Right atrium auricular region (tissue), 2 donors: ENCODE data around the gene TRNP1. TPM values are rescaled to one million over a fixed set of nuclear protein-coding genes. Genes with fewer than 3 reads are reported as not detected.

Experiments used
- DNase-seq: peaks from one replicate; pipeline ENCODE4 v3.0.0-alpha.2; 2019; ENCODE audit warnings: low spot score
- H3K27ac ChIP-seq, 2 donors: fragments of 200-600 bp; sonication (generic); 1 replicate in 1 of 2; 2 replicates in 1 of 2; pipeline ENCODE4 v1.5.1; 2016 to 2019
- H3K27me3 ChIP-seq, 2 donors: fragments of 200-600 bp; sonication (generic); one replicate each; pipeline versions ENCODE4 v1.5.1 to v1.6.0; 2017 to 2019
- H3K36me3 ChIP-seq: fragments of 200-600 bp; sonication (generic); one replicate; pipeline ENCODE4 v1.5.1; 2016
- H3K4me1 ChIP-seq, 2 donors: fragments of 200-600 bp; sonication (generic); one replicate each; pipeline versions ENCODE4 v1.5.1 to v1.6.0; 2017 to 2019
- H3K4me3 ChIP-seq, 2 donors: fragments of 200-600 bp; sonication (generic); 1 replicate in 1 of 2; 2 replicates in 1 of 2; pipeline ENCODE4 v1.5.1; 2017 to 2019; ENCODE audit warnings: mild to moderate bottlenecking in 1 of 2, moderate library complexity in 1 of 2
- H3K9me3 ChIP-seq, 2 donors: fragments of 200-600 bp; sonication (generic); one replicate each; pipeline ENCODE4 v1.5.1; 2019
- total RNA-seq, 2 donors: library from RNA; depleted of rRNA; stranded (reverse); fragments of >200 nt; gene quantifications; one replicate each; pipeline ENCODE4 v1.1.0, GENCODE V29; 2016
- TF ChIP-seq, protein P1 (sequence below), 2 donors: fragments of 200-600 bp; sonication (generic); IDR thresholded peaks; one replicate each; pipeline ENCODE4 v1.5.1; 2019; ENCODE audit warnings: antibody characterized with exemption in 2 of 2

The TRNP1 gene
- total RNA-seq, 2 donors from 2014 or later = 72.5 to 151 TPM

GRCh38 chr1:27029517-27029916 is 36.0 kb downstream of the TRNP1 start:
- Histone ChIP-seq H3K9me3 (no peaks in the 10 kb centered on the region), H3K4me3 (no peak overlapping the region), H3K27me3 (no peaks in the 10 kb centered on the region), H3K27ac (no peak overlapping the region), H3K36me3 (no peaks in the 10 kb centered on the region), H3K4me1 (peaks cover 0 to 13% of the 10 kb centered on the region in 2 donors)
- TF ChIP-seq, protein P1, sequence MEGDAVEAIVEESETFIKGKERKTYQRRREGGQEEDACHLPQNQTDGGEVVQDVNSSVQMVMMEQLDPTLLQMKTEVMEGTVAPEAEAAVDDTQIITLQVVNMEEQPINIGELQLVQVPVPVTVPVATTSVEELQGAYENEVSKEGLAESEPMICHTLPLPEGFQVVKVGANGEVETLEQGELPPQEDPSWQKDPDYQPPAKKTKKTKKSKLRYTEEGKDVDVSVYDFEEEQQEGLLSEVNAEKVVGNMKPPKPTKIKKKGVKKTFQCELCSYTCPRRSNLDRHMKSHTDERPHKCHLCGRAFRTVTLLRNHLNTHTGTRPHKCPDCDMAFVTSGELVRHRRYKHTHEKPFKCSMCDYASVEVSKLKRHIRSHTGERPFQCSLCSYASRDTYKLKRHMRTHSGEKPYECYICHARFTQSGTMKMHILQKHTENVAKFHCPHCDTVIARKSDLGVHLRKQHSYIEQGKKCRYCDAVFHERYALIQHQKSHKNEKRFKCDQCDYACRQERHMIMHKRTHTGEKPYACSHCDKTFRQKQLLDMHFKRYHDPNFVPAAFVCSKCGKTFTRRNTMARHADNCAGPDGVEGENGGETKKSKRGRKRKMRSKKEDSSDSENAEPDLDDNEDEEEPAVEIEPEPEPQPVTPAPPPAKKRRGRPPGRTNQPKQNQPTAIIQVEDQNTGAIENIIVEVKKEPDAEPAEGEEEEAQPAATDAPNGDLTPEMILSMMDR (IDR thresholded peaks at IDR 0.05) = no peak
- no peak for DNase-seq

- H3K9me3 ChIP-seq = no peaks in the 10 kb centered on the region
- peaks cover 0 to 13% of the 10 kb centered on the region in 2 donors for H3K4me1 ChIP-seq
- no peaks in the 10 kb centered on the region for H3K27me3 ChIP-seq
- TF ChIP-seq, protein P1 (IDR thresholded peaks at IDR 0.05) = no peak
- peak overlapping the region; percentile 70 to 80 for H3K27ac ChIP-seq
- H3K4me3 ChIP-seq = peak overlapping the region; percentile 2 to 45
- no peaks in the 10 kb centered on the region for H3K36me3 ChIP-seq
- DNase-seq = peak; percentile 63
These were observed 38.0 kb downstream of the TRNP1 start for GRCh38 chr1:27031235-27032118.

DNA sequence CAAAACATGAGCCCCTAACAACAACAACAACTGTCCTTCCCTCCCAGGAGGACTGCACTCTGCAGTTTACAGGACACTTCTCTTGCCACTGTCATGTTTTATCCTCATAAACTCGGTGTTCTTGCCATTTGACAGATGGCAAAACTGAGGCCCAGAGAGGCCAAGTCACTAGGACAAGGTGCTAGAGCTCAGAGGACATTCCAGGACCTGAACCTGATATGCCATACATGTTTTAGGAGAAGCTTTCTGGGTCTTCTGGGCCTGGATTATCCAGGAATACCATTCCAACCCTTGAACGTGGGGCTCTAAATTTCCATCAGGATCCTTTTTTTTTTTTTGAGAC is 38.6 kb downstream of the TRNP1 start:
- Histone ChIP-seq H3K27me3 (no peaks in the 10 kb centered on the region), H3K27ac (peak overlapping the region; percentile 70 to 80), H3K4me1 (peaks cover 0 to 13% of the 10 kb centered on the region in 2 donors), H3K9me3 (no peaks in the 10 kb centered on the region), H3K36me3 (no peaks in the 10 kb centered on the region), H3K4me3 (peak overlapping the region; percentile 2 to 45)
- TF ChIP-seq, protein P1 (IDR thresholded peaks at IDR 0.05) = no peak
- no peak for DNase-seq

GRCh38 chr1:27033043-27033746 is 39.7 kb downstream of the TRNP1 start:
- TF ChIP-seq, protein P1 (IDR thresholded peaks at IDR 0.05) = no peak
- Histone ChIP-seq H3K9me3 (no peaks in the 10 kb centered on the region), H3K4me1 (peaks cover 0 to 13% of the 10 kb centered on the region in 2 donors), H3K4me3 (no peak overlapping the region), H3K36me3 (no peaks in the 10 kb centered on the region), H3K27me3 (no peaks in the 10 kb centered on the region), H3K27ac (peak overlapping the region; percentile 48 to 52)
- no peak for DNase-seq

DNA sequence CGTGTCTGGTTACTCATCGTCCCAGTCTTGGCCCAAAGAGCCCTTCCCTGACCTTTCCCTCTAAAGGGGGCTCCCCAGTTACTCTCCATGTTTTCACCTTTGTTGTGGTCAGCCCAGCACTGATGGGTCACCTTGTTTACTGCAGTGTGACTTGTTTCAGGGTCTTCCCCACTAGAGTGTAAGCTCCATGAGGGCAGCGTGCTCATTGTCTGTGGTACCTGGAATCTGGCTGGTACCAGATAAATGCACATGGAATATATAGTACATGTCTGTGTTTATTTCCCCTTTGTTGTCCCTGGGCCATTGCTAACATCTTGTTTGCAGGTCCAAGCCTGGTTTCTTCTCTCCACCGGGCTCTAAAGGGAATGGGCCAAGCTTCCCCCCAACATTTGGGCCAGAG is 41.9 kb downstream of the TRNP1 start:
- TF ChIP-seq, protein P1 (IDR thresholded peaks at IDR 0.05) = no peak
- H3K27me3 ChIP-seq = no peaks in the 10 kb centered on the region
- H3K4me1 ChIP-seq = peaks cover 0 to 13% of the 10 kb centered on the region in 2 donors
- no peak for DNase-seq
- no peak overlapping the region for H3K4me3 ChIP-seq
- no peak overlapping the region for H3K27ac ChIP-seq
- H3K9me3 ChIP-seq = no peaks in the 10 kb centered on the region
- H3K36me3 ChIP-seq = no peaks in the 10 kb centered on the region
